WI38 (cell line): ENCODE data around the gene FOXN1.

Experiments used
- H3K4me3 ChIP-seq: 2 replicates; pipeline ENCODE4 v1.5.1; 2011; ENCODE audit warnings: low read depth, mild to moderate bottlenecking, control low read depth, low read length
- TF ChIP-seq, protein P1 (sequence below): IDR thresholded peaks from 2 replicates; pipeline ENCODE4 v1.5.1; 2012; ENCODE audit warnings: low read depth, mild to moderate bottlenecking, control low read depth, low read length

The FOXN1 gene

GRCh38 chr17:28570716-28571360 lies 64.7 kb downstream of the FOXN1 start:
- peak overlapping the region; percentile 95 for H3K4me3 ChIP-seq
- TF ChIP-seq, protein P1, sequence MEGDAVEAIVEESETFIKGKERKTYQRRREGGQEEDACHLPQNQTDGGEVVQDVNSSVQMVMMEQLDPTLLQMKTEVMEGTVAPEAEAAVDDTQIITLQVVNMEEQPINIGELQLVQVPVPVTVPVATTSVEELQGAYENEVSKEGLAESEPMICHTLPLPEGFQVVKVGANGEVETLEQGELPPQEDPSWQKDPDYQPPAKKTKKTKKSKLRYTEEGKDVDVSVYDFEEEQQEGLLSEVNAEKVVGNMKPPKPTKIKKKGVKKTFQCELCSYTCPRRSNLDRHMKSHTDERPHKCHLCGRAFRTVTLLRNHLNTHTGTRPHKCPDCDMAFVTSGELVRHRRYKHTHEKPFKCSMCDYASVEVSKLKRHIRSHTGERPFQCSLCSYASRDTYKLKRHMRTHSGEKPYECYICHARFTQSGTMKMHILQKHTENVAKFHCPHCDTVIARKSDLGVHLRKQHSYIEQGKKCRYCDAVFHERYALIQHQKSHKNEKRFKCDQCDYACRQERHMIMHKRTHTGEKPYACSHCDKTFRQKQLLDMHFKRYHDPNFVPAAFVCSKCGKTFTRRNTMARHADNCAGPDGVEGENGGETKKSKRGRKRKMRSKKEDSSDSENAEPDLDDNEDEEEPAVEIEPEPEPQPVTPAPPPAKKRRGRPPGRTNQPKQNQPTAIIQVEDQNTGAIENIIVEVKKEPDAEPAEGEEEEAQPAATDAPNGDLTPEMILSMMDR: no peak

GRCh38 chr17:28571361-28572122 lies 65.4 kb downstream of the FOXN1 start, which contains the start of gene PIGS:
Gene PIGS, minus strand, starts transcription at chr17:28571524. Its CDS starts 28 bp downstream, at chr17:28571496.
- TF ChIP-seq, protein P1: no peak
- peak within 1 kb of the TSS; percentile 95 for H3K4me3 ChIP-seq

DNA sequence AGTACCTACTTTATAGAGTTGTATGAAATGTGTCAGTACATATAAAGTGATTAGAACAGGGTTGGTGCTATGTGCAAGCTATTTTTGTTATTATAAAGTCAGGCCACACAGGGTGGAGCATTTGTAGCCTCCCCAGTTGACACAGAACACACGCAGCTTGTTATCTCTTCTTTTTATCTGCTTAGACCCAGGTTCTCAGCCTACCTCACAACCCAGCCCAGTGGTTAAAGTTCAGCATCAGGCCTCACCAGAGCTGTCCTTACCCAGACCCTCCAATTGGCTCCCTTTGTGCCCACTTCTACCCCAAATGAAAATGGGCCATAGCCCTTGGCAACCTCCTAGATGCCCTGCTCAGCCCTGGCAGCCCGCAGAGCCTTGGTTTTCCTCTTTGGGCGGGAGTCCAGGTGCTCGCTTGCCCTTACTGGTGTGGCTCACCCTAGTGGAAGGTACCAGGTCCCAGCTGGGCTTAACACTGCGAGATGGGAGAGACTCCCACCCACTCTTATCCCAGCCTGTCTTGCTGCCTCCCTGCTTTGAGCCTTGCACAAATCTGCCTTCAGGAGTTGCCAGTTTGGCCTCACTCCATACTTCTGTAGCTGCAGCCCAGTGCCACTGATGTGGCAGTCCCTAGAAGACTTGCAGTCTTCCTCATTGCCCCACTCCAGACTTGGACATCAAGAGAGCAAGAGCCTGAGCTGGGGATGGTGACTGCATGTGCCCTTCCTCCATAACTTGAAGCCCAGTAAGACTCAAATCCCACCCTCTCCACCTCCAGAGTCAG lies 66.3 kb downstream of the FOXN1 start:
- TF ChIP-seq, protein P1: no peak
- H3K4me3 ChIP-seq: no peak overlapping the region; the same call in 1 of the 2 replicates

DNA sequence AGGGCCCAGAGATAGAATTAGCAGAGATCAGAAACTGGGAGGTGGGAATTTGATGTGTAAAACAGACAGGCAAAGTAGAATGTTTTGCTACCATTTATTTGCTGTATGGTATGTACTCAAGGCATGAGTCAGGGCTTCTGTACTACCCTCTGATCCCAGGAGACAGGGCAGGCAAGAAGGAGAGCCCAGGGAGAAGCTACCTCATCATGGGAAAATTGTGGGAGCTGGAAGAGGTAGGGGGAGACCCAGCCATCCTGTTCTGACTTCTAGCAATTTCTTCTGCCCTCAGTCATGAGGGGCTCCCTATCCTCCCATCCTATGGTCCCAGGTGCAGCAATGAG lies 66.9 kb downstream of the FOXN1 start:
- TF ChIP-seq, protein P1: no peak
- H3K4me3 ChIP-seq: no peak overlapping the region

GRCh38 chr17:28573521-28573920 lies 67.4 kb downstream of the FOXN1 start:
- TF ChIP-seq, protein P1: no peak

DNA sequence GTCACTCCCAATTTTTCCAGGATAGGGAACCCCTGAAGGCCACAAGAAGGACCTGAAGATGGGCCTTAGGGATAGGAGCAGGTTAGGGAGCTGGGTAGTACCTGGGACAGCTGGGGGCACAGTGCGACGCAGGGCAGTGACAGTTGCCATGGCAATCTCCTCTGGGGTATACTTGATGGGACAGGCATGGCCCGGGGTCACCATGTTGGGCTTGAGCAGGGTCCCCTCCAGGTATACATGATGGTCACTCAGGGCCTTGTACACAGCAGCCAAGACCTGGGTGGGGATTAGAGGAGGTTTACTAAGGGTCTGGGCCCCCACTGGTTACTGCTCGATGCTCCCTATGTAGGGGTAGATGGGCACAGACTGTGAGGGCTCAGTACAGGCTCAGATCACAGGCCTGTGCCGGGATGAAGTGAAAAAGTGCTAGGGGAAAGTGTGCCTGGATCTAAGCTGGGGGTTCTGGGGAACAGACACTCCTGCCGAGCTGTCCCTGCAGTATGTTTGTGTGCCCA lies 67.9 kb downstream of the FOXN1 start:
- TF ChIP-seq, protein P1: no peak
- H3K4me3 ChIP-seq: no peak overlapping the region

More at GRCh38 chr17:28573521-28573920, 67.4 kb downstream of the FOXN1 start:
- H3K4me3 ChIP-seq: no peak overlapping the region
